ENCODE measurements around the gene SOHLH1. TPM values are rescaled to one million over a fixed set of nuclear protein-coding genes. Genes with fewer than 3 reads are reported as not detected.

Gene SOHLH1
- total RNA-seq, 1 experiment from 2014 or later, result not detected

Other genes with a start within 250 kb of the SOHLH1 start
- 11.0 and 16.8 TPM in 2 replicates for gene PPP1R26, start 219.7 kb downstream of the SOHLH1 start, total RNA-seq (2014; rRNA removed; shearing (Covaris generic))
- 12.6 and 21.3 TPM in 2 replicates for gene MRPS2, start 198.8 kb downstream of the SOHLH1 start, total RNA-seq (2014; rRNA removed; shearing (Covaris generic))
- gene LCN1, start 178.0 kb downstream of the SOHLH1 start, total RNA-seq (2014; rRNA removed; shearing (Covaris generic)), result not detected in 2 replicates
- gene OBP2A, start 153.4 kb downstream of the SOHLH1 start, total RNA-seq (2014; rRNA removed; shearing (Covaris generic)), result not detected in 2 replicates
- gene PAEP, start 137.7 kb downstream of the SOHLH1 start, total RNA-seq (2014; rRNA removed; shearing (Covaris generic)), result not detected in 2 replicates
- gene GLT6D1, start 59.9 kb downstream of the SOHLH1 start, total RNA-seq (2014; rRNA removed; shearing (Covaris generic)), result not detected in 2 replicates
- gene LCN9, start 36.2 kb downstream of the SOHLH1 start, total RNA-seq (2014; rRNA removed; shearing (Covaris generic)), result not detected in 2 replicates
- not detected in 2 replicates for gene KCNT1, start 2.7 kb upstream of the SOHLH1 start, total RNA-seq (2014; rRNA removed; shearing (Covaris generic))
- 16.6 and 17.4 TPM in 2 replicates for gene CAMSAP1, start 208.1 kb upstream of the SOHLH1 start, total RNA-seq (2014; rRNA removed; shearing (Covaris generic))